ENCODE data around the gene RABGGTA.

DNA sequence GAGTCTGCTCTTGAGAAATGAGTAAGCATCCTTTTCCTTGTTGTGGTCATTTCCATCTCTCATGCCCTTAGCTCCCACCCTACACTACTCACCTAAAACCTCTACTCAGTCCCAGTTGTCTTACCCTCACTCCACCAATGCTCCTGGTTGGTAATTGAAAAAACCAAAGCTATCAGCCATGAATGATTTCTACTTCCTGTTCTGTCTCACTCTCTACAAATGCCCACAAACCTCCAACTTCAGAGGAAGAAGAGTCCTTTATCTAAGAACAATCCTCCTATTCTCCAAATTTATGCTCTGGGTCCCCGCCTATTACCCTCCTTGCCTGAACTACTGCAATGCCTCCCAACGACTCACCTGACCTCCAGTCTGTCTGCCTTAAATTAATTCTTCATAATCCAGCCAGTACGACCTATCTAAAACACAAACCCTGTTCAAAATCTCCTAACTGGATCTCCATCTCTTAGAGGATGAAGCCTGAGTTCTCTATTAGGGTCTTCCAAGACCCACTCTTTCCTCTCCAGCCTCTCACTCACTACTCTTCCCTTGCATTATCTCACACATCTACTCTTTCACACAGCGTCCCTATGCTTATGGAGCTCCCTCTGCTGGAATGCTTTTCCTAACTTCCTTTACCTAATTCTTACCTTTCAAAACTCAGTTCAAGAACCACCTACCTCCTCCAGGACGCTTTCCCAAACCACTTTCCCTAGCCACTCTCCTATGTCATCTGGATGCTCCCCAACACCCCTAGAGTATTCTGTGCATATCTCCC is 26.0 kb upstream of the RABGGTA start:
- no peak for TF ChIP-seq POLR2A (IDR thresholded peaks at IDR 0.05)
- TF ChIP-seq, protein P1, sequence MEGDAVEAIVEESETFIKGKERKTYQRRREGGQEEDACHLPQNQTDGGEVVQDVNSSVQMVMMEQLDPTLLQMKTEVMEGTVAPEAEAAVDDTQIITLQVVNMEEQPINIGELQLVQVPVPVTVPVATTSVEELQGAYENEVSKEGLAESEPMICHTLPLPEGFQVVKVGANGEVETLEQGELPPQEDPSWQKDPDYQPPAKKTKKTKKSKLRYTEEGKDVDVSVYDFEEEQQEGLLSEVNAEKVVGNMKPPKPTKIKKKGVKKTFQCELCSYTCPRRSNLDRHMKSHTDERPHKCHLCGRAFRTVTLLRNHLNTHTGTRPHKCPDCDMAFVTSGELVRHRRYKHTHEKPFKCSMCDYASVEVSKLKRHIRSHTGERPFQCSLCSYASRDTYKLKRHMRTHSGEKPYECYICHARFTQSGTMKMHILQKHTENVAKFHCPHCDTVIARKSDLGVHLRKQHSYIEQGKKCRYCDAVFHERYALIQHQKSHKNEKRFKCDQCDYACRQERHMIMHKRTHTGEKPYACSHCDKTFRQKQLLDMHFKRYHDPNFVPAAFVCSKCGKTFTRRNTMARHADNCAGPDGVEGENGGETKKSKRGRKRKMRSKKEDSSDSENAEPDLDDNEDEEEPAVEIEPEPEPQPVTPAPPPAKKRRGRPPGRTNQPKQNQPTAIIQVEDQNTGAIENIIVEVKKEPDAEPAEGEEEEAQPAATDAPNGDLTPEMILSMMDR (IDR thresholded peaks at IDR 0.05 in 4 of 5, conservative IDR thresholded peaks at IDR 0.05 in 1 of 5): no peak

Data from gastrocnemius medialis (tissue), 4 donors.